Measurements from ENCODE around the gene TSPAN9. TPM values are rescaled to one million over a fixed set of nuclear protein-coding genes. Genes with fewer than 3 reads are reported as not detected.
A peak's percentile ranks its signal among the peaks of the same experiment; 100 is the strongest.

TSPAN9 gene
- total RNA-seq, 1 donor from 2014 or later: 43.7 TPM

DNA sequence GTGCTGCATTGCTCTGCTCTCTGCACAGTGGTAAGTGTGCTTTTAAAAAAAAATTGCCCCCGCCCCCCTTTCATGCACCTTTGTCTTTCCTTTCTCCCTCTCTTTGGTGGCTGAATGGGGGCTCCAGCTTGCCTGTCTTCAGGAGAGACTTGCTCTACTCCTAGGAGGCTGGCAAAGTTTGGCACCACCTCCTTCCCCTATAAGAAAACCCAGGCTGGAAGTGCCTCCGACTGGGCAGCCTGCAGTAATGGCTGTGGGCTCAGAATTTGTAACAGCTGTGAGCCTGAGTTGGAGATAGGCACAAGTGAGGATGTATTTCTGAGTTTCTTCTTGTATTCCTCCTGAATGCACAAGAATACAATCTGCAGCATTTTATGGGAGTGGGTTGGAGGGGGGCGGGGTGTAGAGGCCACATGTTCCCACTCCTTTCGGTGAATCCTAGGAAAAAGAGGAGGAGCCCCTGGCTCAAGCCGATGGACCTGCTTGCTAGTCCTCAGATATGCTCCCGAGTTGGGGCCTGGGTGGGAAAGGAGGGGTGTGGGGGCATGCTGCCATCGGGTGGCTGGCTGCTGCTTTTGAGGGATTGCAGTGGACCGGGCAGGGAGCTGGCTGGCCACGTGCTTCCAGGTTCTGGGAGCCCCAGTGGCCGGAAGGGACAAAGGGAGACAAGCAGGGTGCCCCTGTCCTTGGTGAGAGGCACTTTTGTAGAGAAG is 124.3 kb downstream of the TSPAN9 start:
- no peak for ATAC-seq
- DNase-seq (ENCODE audit: low spot score): no peak

DNA sequence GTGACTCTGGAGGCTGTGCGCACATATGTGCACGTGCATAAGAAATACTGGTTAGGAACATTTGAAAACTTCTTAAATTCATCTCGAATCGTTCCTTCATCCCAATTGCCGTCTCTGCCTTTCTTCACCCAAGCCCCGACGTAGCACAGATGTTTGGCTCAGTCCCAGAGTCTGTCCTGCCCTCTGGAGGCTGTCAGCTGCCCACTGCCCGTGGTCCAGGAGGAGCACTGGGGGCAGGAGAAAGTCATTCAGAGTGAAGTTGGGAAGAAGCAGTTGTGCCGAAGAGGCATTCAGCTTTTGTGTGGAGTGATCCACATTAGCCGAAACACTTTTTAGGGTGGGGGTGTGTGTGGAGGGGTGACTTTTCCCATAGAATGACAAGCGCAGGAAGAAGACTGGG is 124.9 kb downstream of the TSPAN9 start:
- no peak for DNase-seq (ENCODE audit: low spot score)
- no peak for ATAC-seq

DNA sequence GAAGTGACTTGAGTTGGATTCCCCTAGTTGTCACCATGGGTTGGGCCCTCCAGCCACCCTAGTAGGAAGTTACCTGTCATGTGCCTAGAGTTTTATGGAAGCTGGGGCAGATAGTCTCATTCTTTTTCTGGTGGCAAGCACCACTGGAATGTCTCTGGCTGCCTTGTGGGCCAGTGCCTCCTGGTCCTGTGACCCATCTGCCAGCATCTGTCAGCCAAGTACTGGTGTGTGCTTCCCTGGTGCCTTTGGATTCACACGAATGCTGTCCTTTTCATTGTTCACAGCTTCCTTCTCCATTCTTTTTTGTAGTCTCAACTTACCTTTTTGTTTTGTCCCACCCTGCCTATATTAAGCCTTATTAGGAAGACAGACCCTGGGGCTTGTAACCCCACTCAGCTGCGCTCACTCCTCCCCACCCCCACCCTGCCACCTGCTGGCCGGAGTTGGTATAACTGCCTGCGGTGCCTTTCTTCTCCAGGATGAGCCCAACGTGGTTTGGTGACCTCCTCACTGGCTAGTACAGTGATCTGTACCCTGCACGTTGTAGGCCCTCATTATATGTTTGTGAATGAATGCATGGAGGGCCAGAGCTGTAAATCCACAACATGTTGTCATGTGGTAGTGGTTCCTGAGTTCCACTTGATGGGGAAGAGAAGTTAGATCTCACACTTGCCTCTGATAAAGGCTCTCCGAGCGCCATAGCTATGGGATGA is 125.7 kb downstream of the TSPAN9 start:
- ATAC-seq (peak; percentile 83), DNase-seq (ENCODE audit: low spot score) (peak; percentile 58)

DNA sequence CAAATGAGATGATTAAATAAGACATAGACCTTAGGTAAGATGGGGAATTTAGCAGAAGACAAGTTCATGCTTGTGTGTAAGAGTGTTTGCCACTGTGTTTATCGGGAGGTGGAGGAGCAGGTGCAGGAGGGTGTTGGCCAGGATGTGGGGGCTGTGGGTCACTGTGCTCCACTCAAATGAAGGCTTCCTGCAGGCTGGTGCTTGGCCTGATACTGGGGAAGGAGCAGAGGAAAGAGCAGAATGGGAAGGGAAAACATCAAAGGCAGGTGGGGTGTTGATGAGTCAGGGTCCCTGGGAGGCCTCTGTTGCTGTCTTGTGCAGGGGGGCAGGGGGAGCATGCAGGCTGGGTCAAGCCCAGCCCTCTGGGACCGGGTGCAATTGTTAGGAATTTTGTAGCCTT is 126.5 kb downstream of the TSPAN9 start:
- ATAC-seq (no peak), DNase-seq (ENCODE audit: low spot score) (no peak)

DNA sequence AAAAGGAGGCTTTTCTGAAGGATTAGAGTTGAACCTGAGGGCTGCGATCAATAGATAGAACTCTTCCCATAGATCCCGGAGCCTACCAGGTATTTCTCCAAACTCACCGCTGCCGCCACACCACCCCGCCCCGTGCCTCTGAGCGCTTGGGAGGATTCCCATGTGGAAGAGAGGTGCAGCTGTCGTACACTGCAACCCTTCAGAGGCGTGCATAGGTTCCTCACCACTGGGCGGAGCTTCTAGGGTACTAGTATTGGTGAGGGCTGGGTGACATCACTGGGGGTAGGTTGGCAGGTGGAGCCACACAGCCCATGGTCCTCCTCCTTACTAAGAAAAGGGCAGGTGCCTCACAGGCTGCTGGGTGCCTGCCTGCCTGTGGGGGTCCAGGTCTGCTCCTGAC is 127.0 kb downstream of the TSPAN9 start:
- no peak for ATAC-seq
- no peak for DNase-seq (ENCODE audit: low spot score)

DNA sequence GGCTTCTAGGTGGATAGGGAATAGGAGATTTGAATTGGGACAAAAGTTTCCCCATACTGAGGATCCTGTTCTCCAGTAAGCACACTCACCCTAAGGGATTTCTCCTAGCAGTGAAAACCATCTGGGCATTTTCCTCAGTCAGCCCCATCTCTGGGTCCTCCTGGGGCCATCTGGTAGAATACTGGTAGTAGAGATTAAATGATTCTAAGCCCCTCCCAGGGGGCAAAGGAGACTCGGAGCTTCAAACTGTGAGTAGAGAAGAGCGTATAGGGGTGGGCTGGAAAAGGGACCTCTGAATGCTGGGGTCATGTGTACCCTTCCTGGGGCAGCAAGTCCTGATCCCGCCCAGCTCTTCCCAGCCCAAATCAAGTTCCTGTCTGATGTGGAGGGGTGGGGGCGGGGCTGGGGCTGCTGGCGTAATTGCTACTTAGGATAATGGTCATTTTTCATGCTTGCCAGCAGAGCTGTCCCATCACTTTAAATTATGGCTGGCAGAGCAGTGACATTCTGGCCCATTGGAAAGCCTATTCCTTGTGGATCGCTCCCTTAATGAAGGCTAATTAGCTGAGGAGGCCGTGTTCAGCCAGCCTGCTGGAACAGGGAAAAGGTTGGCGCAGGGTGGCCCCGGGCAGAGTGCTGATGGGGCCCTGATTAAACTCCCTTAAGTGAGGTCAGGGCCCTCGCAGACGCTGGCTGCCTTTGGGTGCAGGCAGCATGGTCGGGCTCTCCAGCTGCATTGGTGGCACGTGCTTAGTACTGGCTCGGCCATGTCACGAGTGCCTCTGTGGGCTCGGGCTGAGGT is 127.8 kb downstream of the TSPAN9 start:
- ATAC-seq (no peak), DNase-seq (ENCODE audit: low spot score) (no peak)

DNA sequence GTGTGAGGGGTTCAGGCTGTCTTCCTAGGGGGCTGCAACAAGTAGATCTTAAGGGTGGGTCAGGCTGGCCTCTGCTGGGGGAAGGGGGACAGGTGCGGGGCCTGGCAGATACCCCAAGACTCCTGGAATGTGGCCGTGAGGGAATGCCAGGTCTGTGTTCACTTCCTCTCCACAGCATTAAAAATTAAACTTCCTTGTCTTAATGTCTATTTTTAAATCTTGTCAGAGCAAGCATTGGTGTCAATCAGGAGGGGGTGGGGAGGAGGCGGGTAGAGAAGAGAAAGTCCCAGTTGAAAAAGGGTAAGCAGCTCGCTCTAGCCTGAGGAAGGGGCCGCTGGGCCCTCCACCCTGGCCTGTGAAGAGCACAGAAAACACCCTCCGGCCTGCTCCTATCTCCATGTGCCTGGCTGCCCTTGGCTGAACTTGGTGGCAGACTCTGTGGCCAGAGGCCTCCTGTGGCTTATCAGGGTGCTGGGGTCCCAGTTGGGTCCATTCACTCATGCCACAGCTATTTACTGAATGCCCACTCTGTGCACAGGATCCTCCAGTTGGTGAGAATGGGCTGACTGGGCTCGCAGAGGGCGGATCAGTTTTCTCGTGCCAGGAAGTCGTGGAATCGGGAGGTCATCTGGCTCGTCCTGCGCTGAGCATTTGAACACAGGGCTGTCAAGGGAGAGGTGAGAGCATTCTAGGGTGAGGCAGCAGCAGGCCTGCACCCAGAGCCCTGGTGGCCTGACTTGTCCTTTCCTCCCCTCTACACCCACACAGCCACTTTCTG is 128.8 kb downstream of the TSPAN9 start:
- DNase-seq (ENCODE audit: low spot score) (no peak), ATAC-seq (peak; percentile 9)

DNA sequence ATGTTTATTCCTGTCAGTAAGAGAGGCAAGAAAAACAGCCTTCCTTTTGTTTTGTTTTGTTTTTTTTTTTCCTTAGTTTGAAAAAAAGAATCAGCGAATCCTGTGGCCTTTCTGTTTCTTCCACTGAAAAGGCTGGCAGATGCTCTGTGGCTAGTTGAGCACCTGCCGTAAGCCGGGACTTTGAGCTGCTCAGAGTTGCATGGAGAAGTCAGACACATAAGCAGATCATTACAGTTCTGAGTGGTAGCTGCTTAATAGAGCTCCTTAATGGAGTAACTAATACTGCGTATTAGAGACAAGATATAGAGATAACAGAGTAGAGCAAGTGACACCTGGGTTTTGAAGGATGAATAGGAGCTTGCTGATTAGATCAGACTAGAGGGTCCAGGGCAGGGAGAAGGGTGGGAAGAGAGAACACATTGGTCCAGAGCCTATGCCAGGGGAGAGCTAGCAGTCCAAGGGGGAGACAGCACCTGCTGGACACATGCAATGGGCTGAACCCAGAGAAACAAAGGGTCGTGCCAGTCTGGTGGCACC is 129.4 kb downstream of the TSPAN9 start:
- DNase-seq (ENCODE audit: low spot score) (no peak), ATAC-seq (no peak)

DNA sequence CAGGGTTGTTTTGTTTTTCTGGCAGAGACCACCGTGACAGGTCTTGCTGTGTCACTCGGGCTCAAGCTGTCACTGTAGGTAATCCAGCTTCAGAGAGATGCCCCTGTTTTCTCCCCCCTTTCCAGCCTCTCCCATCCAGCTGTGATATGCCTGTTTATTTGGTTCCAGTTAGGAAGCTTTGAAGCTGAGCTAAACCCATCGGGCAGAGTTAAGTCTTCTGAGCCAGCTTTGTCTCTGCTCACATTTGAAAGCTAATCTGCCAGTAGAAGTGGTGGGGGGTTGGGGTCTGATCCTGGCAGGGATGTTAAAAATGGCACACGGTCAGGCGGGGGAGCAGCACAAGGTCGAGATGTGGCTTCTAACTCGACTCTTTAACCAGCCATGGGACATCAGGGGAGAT is 130.0 kb downstream of the TSPAN9 start:
- ATAC-seq: no peak
- DNase-seq (ENCODE audit: low spot score): no peak

DNA sequence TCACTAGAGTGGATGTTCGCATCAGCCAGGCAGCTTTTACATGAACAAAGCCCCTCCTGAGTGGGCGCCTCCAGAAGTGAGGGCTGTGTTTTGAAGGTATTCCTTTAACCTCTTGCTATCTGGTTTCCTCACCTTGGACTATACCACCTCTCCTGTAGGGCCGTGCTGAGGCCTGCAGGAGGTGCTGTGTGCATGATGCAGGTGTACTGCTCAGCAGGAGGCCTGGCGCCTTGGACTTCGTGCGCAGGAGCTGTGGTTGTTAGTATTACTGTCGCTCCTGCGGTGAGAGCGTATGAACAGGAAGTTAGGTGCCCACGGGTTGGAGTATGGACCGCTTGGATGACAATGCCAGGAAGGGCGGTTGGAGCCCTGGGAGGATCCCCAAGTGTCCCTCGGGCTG is 130.7 kb downstream of the TSPAN9 start:
- DNase-seq (ENCODE audit: low spot score): no peak
- peak; percentile 70 for ATAC-seq

DNA sequence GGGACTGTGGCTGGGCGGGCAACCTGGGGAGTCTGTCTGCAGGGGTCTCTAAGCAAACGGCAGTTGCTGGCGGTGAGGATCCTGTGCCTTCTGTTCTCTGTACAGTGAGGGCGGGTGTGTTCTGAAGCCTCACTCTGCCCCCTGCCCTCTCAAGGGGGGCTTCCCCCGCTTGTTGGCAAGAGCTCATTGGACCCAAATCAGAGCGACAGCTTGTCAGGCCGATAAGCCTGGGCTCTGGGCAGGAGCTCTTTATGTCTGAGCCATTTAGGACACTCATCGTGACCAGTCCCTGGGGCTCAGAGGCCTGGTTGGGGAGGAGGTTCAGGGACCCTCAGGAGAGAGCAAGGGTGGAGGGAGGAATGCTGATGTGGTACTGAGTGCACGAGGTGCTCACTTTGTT is 136.0 kb downstream of the TSPAN9 start:
- DNase-seq (ENCODE audit: low spot score) (no peak), ATAC-seq (no peak)

DNA sequence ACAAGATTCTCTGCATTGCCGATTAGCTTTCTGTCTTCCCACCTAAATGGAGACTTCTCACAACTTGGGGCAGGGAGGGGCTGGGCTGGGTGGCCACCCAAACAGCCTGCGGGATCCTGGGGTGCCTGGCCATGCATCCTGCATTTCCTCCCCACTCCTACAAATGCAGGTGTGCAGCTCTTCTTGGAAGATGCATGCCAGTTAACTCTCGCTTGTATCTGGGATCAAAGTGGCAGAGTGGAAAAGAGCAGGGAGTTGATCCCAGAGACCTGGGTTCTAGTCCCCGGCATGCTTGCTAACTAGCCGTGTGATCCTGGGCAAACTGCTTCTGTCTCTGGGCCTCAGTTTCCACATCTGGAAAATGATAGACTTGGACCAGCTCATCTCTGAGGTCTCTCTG is 136.6 kb downstream of the TSPAN9 start:
- no peak for ATAC-seq
- DNase-seq (ENCODE audit: low spot score): no peak

DNA sequence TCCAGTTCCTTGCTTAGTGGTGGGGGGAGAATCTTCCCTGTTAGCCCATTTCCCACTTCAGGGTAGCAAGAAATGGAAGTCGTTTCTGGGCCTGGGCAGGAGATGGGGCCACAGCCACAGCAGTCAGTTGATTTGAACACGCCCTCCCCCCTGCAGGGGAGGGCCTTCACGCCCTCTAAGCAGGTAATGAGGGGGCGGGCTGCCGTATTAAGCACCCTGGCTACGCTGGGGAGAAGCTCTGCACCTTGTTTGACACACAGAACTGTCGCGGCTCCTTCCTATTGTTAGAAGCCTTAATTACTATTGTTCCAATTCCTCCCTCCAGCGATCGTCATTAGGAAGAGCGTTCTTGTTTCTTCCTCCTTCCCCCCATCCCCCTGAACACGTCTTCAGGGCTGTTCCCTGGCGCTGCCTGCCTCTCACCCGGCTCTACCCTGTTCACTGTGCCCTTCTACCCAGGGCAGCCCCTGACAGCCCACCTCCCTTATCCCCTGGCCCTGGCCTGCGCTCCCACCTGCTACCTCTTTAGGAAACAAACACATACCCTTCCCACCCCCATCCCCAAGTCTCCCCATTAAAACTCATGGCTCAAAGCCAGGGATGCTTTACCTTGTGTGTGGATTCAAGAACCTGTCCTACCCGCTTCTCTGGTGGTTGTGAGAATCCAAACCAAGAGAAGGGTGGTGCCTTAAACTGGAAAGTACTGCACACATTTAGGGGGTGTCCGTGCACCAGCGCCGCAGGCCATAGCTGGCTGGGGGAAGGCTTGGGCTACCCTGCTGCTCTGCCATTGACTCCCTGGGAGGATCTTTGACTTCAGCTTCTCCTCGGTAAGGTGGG is 137.6 kb downstream of the TSPAN9 start:
- DNase-seq (ENCODE audit: low spot score): no peak

DNA sequence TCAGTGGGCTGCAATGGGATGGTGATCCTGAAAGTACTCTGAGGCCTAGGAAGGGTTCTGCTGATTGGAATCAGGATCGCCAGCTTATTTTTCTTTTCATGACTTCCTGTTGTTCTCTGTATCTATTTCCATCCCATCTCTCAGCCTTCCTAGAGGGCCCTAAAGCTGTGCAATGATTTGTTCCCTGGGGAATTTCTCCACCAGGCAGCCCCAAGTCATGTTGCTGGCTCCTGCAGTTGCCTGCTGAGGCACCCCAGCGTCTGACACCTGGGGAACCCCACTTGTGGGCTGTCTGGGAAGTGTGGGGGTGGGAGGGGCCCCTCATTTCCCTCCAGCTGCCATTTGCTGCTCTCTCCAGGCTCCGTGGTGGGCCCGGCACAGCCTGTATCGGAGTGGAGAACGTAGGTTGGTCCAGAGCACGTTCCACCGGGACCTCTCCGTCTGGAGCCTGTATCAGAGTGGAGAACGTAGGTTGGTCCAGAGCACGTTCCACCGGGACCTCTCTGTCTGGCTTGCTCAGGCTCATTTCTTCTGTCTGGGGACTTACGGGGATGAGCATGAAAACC is 138.3 kb downstream of the TSPAN9 start:
- ATAC-seq (no peak), DNase-seq (ENCODE audit: low spot score) (no peak)

More for the DNA sequence above, 137.6 kb downstream of the TSPAN9 start:
- ATAC-seq: no peak

DNA sequence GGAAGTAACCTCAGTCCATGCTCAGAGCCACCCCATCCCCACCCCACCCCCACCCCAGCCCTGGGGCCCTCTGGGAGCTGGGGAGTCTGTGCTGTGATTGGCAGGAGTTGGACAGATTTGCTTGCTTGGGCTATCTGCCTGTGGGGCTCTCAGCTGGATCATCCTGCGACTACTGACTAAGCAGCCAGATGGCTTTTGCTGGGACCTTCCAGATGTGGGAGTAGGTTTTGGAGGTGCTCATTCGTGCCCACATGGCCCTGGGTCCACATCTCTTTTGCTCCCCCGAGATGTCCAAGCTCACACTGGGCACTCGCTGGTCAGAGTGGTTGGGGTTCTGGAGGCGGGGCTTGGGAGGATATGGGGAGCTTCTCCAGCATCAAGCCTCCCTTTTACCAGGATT is 138.9 kb downstream of the TSPAN9 start:
- no peak for DNase-seq (ENCODE audit: low spot score)
- ATAC-seq: no peak

DNA sequence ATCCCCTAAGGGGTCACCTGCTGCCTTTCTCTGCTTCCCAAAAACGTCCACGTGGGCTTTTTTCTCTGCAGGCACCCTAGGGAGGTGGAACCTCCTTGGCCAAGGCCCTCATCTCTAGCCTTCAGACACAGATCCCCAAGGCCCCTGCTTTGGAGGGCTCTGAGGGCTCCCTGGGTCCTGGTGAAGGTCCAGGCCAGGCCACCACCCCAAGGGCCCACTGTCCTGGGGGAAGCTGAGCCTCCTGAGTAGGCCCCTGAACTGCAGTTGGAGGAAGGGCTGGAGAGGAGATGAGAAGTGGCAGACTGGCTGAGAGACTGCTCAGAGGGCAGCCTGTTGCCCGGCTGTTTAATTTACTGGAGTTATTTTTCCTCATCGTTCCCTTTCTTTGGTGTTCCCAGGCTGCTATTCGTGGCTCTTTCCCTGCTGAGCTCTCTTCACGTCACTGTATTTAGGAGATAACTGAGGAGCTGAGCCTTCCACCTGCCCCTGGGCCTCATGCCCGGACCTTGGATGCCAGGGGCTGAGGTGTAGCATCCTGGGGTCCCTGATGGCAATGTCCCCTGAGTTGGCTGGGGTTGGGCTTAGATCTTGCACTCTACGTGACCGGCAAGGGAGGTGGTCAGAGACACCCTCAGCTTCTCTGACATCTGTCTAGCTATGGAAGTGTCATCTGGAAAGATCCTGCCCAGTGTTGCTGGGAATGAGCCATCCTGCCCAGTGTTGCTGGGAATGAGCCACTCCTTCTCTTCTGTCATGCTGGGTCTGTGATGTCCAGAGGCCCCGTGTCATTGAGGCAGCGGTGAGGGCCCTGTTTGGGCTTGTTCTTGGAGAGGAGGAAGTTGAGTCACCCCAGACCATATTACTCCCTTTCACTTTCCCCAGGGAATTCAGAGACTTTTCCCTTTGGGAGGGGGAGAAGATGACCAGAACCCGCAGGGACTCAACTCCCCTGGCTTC is 139.8 kb downstream of the TSPAN9 start:
- ATAC-seq (no peak), DNase-seq (ENCODE audit: low spot score) (no peak)

DNA sequence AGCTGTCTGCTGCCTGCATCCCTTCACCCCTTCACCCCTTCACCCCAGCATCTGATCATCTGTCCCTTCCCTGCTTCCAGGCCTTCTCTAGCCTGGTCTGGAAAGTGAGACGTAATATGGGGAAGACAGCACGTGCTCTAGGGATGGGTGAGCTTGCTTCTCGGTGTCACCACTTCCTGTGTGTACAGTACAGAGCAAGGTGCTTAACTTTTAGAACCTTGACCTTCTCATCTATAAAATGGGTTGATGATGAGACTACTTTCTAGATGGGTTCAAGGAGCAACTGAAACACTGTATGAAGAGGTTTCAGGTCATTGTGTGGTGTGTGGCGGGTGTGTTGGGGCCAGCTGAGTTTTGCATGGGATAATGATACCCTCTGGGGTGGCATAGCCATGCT is 140.5 kb downstream of the TSPAN9 start:
- ATAC-seq: no peak
- no peak for DNase-seq (ENCODE audit: low spot score)
